ENCODE data around the gene COPS7A. TPM values are rescaled to one million over a fixed set of nuclear protein-coding genes. Genes with fewer than 3 reads are reported as not detected.

The COPS7A gene
- total RNA-seq, 6 experiments from 2014 or later = 103 to 122 (median 108) TPM

- DNase-seq = no peak
- Mint-ChIP-seq H3K36me3 (ENCODE audit: low read depth) (no peaks in the 10 kb centered on the region), H3K27ac (no peak overlapping the region), H3K4me3 (no peak overlapping the region), H3K27me3 (ENCODE audit: insufficient read depth) (peaks cover 14% of the 10 kb centered on the region), H3K9me3 (no peaks in the 10 kb centered on the region), H3K4me1 (ENCODE audit: low read depth) (peaks cover 42% of the 10 kb centered on the region)
- TF ChIP-seq CTCF (IDR thresholded peaks at IDR 0.05) = no peak
These were observed 28.4 kb upstream of the COPS7A start for GRCh38 chr12:6695313-6696045.

DNA sequence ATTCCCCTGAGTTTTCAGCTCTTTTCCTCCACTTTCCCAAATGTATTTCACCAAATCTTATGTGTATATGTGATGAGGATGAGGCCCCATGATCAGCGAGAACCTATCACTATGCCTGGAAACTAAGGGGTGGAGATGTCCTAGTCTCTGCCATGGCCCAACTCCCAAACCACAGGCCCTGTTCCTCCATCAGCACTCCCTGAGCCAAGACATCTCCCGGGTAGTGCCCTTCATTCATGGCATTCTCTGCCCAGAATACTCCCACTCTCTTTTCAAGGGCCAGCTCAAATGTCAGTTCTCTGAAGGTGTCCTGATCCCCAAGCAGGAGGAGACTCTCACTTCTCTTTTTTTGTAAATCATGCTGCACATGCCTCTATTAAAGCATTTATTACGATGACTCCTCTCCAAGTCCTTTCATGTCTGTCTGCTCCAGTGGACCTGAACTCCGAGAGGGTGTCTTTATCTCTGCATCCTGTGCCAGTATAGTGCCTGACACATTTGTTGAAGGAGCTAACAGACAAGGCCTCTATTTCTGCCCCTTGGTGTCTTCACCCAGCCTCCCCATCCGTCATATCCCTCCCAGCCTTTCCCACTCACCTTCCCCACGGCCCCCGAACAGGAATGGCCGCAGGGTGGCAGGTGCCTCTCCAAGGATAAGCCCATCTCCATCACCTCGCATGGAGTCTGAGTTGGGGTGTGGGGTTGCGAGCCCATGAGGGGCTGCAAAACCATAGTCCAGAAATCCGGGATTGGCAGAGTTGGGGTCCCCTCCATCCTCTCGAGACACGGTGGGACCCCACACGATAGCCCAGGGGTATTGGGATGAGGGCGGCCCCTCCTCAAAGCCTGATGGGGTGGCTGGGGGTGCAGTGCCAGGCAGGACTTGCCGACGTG lies 26.9 kb upstream of the COPS7A start:
- H3K4me1 Mint-ChIP-seq (ENCODE audit: low read depth) = peaks cover 36% of the 10 kb centered on the region
- TF ChIP-seq CTCF (IDR thresholded peaks at IDR 0.05) = no peak
- peaks cover 22% of the 10 kb centered on the region for H3K27me3 Mint-ChIP-seq (ENCODE audit: insufficient read depth)
- no peaks in the 10 kb centered on the region for H3K36me3 Mint-ChIP-seq (ENCODE audit: low read depth)
- H3K27ac Mint-ChIP-seq = no peak overlapping the region
- no peak for DNase-seq
- no peak overlapping the region for H3K4me3 Mint-ChIP-seq
- H3K9me3 Mint-ChIP-seq = no peaks in the 10 kb centered on the region

DNA sequence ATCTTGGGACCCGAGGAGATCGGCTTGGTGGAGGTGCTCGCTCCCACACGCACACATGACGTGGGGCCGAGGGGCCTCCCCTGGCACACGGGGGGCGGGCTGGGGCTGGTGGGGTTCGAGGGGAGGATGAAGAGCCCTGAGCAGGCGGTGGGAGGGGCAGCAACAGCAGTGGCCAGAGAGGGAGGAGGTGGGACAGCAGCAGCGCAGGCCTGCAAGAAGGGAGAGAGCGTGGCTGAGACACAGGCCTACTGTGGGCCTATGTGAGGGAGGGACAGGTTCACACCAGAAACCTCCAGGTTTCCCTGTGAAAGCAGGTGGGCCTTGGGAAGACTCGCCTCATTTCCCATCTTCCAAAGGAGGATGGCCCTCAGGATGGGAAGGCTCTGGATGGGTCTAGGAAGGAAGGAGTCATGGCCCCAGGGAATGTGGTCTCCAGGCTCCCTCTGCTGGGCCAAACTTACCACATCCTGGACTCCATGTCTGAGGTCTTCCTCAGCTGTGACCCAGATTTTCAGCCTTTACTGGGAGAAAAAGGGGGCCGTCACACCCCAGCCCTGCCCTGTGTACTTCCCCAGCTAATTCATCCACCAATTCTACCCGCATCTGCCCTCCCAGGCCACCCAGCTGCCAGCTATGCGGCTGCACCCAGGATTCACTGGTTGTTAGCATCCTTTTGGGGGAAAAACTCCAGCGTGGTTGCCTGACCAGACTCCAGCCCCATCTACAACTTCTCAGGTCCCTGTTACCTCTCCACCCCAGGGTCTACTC lies 26.1 kb upstream of the COPS7A start:
- Mint-ChIP-seq H3K4me3 (no peak overlapping the region), H3K27ac (peak overlapping the region; percentile 40)

GRCh38 chr12:6698352-6699046 lies 25.3 kb upstream of the COPS7A start:
- no peak for DNase-seq
- Mint-ChIP-seq H3K27me3 (ENCODE audit: insufficient read depth) (peaks cover 27% of the 10 kb centered on the region), H3K4me1 (ENCODE audit: low read depth) (peaks cover 30% of the 10 kb centered on the region), H3K9me3 (no peaks in the 10 kb centered on the region), H3K27ac (peak overlapping the region; percentile 40; the same call in 1 of the 2 replicates), H3K4me3 (no peak overlapping the region), H3K36me3 (ENCODE audit: low read depth) (no peaks in the 10 kb centered on the region)
- TF ChIP-seq CTCF (IDR thresholded peaks at IDR 0.05) = no peak

More for the DNA sequence above, 26.1 kb upstream of the COPS7A start:
- H3K36me3 Mint-ChIP-seq (ENCODE audit: low read depth) = no peaks in the 10 kb centered on the region
- no peaks in the 10 kb centered on the region for H3K9me3 Mint-ChIP-seq
- H3K4me1 Mint-ChIP-seq (ENCODE audit: low read depth) = peaks cover 28% of the 10 kb centered on the region
- peaks cover 27% of the 10 kb centered on the region for H3K27me3 Mint-ChIP-seq (ENCODE audit: insufficient read depth)
- peak; percentile 61 for DNase-seq
- TF ChIP-seq CTCF (IDR thresholded peaks at IDR 0.05) = peak; percentile 83

Data from HFFc6 (cell line).